ENCODE data around the gene SMOC1. TPM values are rescaled to one million over a fixed set of nuclear protein-coding genes. Genes with fewer than 3 reads are reported as not detected.
A peak's percentile ranks its signal among the peaks of the same experiment; 100 is the strongest.

SMOC1 gene
- total RNA-seq, 1 experiment from 2014 or later = 1.5 TPM

DNA sequence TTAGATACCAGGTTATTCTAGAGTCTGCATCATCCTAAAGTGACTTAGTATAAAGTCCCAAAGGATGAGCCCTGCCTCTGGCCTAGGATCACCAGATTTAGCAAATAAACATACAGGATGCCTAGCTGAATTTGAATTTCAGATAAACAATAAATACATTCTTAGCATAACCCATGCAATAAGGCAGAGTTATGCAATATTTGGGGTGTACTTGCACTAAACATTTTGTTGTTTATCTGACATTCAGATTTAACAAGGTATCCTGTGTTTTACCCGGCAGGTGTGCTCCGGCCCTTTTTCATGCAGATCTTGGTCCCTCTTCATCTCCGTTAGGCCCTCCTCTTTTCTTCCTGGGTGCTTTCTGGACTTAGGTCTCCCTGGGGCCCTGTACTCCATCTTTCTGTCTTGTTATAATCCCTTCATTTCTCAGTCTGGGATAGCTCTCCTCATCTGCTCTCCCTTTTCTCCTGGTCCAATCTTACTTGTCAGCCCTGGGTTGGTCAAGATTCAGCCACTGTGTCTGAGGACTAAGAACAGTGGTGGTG is 18.1 kb upstream of the SMOC1 start:
- DNase-seq (ENCODE audit: low read depth) = no peak

DNA sequence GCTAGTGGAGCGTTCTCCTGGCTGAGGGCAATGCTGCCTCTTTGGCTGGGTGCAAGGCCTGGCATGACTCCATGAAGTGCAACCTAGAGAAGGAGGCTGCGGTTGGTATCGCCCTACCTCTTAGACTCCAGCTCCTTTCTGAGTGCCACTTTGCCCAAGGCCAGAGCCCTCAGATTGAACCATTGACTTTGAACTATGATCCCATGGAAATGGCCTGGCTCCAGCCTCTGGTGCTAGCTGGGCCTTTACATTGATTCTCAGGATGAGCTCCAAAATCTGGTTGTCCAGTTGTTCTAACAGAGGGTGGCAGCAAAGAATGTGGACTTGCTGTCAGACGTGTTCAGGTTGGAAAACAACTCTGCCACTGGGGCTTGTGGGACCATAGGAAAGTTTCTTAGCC is 16.1 kb upstream of the SMOC1 start:
- DNase-seq (ENCODE audit: low read depth) = peak; percentile 30

DNA sequence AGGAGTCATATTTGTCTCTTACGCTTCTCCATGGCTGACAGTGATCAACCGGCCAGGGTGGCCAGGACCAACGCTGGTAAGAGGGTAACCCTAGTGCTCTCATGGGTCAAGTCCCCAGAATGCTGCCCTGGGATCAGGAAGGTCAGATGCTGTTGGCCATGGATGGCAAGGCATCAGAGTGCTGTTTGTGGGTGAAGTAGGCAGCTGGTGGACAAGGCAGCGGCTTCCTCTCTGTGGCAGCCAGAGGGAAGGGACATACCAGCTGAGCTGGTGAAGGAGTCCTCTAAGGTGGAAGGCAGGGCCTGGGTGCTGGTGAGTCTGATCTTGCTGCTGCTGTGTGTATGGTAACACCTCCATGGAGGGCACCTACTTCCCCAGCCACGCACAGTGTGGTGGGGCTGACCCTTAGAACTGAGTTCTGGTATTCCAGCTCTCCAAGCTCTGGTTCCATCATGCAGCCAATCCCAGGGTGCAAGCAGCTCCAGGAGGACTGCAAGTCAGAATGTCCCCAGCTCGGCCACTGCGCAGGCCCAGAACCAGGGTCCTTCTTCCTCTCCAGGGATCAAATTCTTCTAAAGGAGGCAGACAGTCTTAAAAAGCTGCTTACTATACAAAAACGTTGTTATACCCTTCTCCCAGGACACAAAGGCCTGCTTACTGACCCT is 13.4 kb upstream of the SMOC1 start:
- DNase-seq (ENCODE audit: low read depth) = no peak

DNA sequence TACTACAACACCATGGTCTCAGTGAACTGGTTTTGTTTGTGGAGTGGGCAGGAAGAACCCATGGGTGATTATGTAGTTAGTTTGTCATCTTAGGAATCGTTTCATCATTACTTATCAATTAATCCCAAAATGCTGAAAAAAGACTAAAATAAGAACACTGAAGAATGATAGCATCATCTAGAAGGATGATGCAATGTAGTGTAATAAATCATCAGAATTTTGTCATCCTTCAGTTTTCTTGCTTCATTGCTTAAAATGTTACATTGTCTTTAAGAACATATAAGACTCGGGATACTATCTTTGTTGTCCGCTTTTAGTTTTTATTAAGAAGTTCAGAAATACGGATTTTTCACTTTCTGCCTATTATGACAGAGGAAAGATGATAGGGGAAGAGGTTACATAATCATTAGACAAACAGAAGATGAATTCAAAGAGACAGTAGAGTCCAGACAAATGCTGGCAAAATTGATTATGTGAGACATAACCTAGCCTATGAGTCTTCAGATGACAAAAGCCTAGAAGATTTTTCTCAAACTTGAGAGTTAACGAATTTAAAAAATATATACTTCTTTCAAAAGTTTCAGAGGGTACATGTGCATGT is 10.8 kb upstream of the SMOC1 start:
- DNase-seq (ENCODE audit: low read depth) = no peak

DNA sequence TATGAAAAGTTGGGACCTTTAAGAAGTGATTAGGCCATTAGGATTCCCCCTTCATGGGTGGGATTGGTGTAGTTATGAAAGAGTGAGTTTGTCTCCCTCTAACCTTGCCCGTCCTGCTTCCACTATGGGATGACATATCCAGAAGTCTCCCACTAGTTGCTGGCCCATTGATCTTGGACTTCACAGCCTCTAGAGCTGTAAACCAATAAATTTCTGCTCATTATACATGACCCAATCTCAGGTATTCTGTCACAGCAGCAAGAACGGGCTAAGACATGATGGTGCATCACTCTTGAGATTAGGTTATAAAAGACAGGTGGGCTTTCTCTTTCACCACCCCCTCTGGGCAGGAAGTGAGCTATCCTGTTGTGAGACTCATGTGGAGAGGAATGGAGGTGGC is 8.6 kb upstream of the SMOC1 start:
- no peak for DNase-seq (ENCODE audit: low read depth)

DNA sequence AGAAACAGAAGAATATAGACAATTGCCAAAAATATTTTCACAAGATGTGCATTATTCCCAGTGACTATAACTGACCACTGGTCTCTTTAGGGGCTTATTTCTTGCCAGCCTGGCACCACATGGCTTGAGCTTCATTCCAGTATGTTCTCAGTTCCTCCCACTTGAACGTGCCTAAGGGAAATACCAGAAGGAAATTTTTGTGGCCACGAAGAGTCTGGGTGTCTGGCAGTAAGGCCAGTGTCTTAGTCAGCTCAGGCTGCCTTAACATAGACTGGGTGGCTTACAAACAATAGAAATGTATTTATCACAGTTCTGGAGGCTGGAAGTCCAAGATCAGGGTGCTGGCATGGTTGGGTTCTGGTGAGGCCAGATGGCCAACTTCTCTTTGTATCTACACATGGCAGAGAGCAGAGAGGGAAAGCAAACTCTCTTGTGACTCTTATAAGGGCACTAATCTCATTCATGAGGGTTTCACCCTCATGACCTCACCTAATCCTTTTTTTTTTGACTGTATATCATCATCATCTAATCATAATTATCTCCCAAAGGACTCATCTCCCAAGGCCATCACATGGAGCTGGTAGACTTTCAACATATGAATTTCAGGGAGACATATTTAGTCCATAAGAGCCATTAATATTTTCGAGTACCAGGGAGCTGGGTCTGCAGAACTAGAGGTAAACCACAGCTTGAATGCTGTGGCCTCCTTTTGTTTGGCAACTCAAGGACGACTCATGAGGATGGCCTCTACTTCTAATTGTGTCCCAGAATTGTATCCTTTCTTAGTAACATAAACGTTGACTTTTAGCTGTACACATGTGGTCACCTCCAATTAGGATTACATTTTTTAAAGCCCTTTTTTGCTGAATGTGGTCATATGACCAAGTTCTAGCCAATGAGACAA is 5.1 kb upstream of the SMOC1 start:
- DNase-seq (ENCODE audit: low read depth) = peak; percentile 73

DNA sequence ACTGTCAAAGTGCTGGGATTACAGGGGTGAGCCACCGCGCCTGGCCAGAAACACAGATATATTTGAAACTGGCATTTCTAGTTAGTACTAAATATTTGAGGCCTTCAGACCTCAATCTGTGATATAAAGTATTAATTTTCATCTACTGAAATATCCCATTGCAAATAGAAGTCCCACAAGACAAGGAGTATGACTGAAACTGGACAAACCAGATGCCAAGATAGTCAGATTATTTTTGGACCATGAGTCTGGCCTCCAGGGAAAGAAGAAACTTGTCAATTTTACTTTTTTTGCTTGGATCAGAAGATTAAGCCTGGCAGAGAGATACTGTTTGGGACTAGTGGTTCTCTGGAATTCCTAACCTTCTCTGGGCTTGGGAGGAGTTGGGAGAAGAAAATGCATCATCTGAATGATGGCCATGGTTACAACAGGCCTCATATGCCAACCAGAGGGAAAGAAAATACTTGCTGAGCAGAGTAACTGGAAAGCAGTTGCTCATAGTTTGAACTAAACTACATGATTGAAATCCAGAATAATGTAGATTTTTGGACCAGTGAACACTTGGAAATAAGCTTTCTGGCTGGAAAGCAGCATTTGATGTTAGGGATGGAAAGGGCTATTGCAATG is 2.9 kb upstream of the SMOC1 start:
- no peak for DNase-seq (ENCODE audit: low read depth)

DNA sequence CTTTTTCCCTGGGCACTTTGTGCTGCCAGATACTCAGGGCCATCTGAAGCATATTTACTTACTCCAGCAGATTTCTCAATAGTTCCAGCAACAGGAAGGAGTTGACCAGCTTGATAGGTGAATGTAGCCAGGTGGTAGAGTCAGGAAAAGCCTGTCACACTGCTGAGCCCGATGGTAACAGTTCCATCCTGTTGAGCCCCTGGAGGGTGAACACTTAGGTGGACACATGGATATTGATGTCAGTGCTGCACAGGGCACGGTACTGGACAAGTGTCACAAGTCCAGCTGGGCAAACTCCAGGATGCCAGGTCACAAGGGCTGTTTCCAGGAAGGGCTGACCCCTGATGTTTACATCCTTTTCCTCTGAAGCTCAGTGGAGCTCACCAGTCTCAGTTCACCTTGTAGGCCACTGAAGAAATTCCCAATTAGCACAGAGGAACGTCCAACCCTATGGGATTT is 2.3 kb upstream of the SMOC1 start:
- DNase-seq (ENCODE audit: low read depth) = no peak

DNA sequence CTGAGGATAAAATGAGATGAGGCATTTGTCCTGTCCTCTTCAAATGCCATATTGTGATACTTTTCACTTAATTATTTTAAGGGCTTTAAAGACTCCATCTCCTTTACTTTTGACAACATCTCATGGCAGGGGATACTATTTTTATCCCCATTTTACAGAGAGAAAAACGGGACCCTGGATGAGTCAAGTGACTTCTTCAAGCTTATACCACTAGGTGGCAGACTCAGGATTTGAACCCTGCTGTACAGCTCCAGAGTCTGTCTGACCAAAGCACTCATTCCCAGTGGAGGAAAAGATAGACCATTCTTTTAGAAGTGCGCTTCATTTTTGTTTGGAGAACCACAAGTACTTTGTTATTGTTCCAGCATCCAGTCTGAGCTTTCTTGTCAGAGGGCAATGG is 1.7 kb upstream of the SMOC1 start:
- DNase-seq (ENCODE audit: low read depth) = peak; percentile 18

DNA sequence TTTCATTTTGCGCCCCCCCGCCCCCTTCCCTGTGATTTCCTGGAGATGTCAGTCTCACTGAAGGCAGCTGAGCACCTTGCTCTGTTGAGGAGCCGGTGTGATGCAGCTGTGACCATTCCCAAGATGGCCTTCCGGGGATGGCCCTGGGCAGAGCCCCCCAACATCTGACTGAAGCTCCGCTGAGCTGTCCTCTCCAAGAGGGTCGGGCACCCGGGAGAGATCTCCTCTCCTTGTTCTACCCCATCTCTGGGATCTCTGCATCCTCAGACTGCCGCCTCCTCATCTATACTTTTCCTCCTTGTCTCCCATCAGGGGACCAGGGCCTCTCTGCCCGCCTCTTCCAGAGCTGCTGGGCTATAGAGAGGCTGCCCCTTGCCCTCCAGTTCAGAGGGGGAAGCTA is 965 bp upstream of the SMOC1 start:
- no peak for DNase-seq (ENCODE audit: low read depth)

DNA sequence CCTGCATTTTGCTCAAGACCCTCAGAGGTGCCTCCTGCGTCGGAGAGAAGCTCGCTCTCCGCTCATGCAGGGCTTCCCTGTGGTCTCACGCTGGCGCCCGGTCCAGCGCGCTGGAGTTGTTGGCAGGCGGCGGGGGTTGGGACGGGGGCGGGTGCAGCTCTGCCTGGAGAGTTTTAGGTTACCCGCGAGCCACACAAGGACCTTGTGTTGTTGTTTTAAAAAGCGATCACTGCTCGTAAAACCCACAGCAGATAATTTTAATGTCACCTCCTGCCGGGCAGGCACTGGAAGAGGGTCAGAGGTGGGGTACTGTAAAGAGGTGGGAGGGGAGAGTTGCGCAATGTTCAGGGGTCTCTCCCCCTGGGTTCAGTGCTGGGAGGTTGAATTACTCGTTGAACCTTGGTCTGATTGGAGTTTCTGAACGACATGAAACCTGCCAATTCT is 850 bp downstream of the SMOC1 start:
- DNase-seq (ENCODE audit: low read depth) = no peak

DNA sequence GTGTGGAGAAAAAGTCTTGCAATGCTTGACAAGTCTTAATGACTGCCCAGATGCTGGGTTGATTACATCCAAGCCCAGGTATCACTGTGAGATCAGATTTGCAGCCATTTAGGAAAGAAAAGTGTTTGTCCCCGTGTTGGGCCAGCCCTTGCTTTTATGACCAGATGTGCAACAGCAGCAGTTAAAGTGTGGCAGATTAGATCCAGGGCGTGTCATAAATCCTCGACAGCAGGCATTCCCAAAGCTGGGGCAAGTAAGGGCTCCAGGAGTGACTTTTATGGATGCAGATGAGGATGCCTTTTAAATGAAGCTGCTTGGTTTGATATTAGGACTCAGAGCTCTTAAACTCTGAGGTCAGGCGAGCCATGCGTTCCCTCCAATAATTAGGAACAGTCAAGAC is 1.7 kb downstream of the SMOC1 start:
- DNase-seq (ENCODE audit: low read depth) = no peak

DNA sequence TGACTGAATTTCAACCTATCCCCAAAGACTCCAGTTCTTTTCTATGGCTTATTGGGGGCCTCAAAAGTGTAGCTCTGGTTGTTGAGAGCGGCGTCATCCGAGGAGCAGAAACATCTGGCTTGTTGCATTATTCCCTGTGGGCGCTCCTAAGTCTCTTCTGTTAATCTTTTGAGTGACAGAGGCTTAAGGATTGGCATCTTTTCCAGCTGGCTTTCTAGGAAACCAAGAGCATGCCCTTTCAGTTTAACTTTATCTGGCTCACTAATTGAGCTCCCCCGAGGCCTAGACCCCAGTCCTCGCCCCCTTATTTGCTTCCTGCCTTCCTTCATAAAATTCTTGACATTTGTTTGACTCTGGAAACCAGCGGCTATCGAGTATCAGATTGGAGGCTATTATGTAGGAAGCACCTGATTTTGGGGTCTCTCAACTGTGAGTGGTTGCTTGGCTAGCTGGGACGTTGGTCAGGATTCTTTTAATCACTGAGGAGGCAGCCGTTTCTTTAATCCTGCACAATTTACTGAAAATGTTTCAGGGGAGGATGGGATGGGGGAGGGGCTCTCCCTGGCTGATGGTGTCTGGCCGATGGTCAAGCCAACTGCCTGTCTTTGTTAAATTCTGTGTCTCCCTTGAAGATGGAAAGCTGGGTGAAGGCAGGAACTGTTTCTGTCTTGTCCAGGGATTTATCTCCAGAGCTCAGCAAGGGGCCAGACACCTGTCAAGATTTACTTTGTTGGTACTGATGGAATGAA is 3.1 kb downstream of the SMOC1 start:
- no peak for DNase-seq (ENCODE audit: low read depth)

DNA sequence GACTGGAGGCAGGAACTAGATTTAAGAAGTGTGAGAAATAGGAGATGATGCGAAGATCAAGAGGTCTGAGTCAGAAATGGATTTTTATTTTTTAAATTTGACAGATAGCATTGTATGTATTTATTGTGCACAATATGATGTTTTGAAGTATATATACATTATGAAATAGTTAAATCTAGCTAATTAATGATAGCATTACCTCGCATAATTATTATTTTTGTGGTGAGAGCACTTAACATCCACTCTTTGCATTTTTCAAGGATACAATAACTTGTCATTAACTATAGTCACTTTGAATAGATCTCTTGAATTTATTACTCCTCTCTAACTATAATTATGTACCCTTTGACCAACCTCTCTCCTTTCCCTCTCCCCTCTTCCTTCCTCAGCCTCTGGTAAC is 3.7 kb downstream of the SMOC1 start:
- DNase-seq (ENCODE audit: low read depth) = no peak

DNA sequence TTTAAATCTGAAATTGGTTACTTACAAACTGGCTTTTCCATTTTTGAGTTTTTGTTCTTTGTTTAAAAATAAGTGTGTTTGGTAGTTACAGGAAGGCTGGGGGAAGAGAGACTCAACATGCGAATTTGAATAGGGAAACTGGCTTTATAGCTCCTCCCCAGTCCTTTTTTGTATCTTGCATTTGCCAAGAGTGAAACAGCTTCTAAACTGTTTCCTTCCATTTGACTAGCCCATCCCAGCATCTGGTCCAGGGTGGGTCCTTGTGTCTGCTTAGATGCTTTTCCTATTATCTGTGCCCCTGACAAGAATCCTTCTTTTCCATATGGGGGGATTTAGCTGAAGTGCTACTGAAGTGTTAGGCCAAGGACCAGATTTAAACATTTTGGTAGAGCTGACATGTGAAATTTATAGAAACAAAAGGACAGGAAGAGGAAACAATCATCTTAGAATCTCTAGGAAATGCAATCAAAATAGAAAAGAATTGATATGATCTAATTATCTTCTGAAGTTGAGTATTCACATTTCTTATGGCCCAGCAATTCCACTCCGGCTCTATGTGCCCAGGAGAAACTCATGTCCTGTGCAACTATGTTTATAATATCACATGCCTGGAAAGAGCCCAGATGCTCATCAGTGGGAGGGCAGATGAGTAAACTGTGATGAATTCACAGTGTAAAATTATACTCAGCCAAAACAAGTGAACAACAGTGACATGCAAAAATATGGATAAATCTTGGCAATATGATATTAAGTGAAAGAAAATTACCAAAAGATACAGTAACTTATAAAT is 7.4 kb downstream of the SMOC1 start:
- peak; percentile 64 for DNase-seq (ENCODE audit: low read depth)

DNA sequence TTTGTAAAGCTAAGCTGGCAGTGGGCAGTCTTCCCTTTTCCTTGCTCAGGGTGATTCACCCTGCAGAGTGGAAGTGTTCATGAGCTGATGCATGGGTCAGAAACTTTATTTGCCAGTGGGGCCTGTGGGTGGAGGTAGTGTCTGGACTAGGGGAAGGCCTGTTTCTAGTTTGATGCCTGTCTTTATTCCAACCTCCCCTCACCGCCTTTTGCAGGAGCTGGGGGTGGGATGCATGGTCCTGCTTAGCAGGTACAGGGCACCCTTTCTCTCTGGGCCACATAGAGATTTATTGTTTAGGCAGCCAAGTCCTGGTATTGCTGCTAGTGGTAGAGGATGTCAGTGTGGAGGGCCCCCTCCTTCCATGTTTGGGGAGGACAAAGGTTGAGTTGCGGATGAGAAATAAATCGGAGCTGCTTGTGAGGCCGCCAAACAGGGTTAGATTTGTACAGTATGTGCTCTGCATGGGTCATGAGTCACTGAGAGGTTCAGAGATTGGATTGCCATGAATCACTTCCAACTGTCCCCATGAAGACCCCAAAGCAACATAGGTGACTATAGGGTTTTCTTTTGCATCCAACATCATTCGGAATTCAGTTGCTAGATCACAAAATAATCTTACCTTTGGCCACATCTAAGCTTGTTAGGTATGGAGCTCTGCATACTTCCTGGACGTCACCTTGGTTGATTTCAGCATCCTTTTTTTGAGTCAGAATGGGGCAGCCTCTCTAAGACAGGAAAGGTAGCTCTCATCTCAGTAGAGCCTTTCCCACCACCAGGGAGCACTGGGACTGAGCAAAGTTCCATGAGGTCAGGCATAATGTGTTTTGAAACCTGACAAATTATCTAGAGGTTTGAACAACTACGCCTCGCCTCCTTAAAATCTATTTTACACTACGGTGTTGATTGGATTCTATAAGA is 8.8 kb downstream of the SMOC1 start:
- peak; percentile 73 for DNase-seq (ENCODE audit: low read depth)

DNA sequence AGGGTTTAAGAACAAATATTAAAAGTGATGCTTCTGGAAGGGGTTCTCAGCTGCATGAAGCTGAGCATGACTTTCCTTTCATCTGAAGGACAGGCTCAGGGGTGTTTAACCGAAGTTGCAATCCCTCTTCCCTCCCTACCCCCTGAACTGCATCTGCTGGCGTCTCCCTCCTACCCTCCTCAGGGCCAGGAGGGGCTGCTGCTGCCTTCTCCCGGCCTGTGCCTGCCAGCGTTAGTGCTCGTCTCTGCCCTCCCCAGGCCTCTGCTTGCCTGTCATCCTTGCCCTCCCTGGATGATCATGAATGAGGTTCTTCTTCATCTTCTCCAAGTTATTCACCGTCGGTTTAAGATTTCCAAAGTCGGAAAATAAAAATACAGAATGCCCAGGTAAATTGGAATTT is 12.2 kb downstream of the SMOC1 start:
- no peak for DNase-seq (ENCODE audit: low read depth)

DNA sequence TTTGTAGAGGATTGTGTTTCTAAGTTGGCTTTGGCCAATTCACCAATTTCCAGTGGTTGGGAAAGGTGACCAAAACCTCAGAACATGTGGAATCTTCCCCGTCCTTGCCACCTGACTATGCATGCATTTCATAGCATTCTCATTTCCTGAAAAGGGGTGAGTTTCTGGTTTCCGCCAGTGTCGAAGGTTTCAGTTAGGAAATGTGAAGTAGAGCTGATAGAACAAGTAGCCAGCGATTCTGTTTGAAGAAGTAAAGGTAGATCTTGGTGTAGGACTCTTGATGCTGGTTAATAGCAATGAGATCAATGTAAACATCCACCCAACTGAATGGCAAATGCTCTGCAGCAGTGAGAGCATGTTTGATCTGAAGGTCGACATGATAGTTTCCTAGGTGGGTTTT is 15.9 kb downstream of the SMOC1 start:
- DNase-seq (ENCODE audit: low read depth) = peak; percentile 68

DNA sequence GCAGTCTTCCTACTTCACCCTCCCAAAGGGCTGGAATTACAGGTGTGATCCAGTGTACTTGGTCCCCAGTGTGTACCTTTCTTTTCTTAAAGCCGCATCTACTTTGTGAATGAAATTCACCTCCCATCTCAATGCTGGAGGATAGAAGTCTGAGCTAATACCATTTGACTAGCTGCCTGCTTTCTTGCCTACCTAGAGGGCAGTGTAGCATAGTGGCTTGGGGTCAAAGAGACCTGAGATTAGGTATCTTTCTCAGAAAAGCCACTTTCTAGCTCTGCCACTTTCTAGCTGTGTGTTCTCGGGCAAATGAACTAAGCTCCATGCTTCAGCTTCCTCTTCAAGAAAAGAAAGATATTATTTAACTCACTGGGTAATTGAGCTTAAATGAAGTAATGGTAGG is 16.9 kb downstream of the SMOC1 start:
- DNase-seq (ENCODE audit: low read depth) = no peak

All from HT1080 (cell line).